NT2/D1 (cell line): ENCODE measurements around the gene SHISA7.

Experiments
- DNase-seq: peaks from one replicate; pipeline ENCODE4 v3.0.0-alpha.2; 2011; ENCODE audit warnings: low read depth, low spot score
- H3K27me3 ChIP-seq: 2 replicates; pipeline ENCODE4 v1.6.0; 2011; ENCODE audit warnings: mild to moderate bottlenecking; ENCODE audit not compliant: insufficient read length, insufficient read depth
- H3K36me3 ChIP-seq: 2 replicates; pipeline ENCODE4 v1.6.1; 2011; ENCODE audit warnings: mild to moderate bottlenecking, low read length, mixed read lengths; ENCODE audit not compliant: insufficient read depth, insufficient read length
- H3K4me1 ChIP-seq: 2 replicates; pipeline ENCODE4 v1.5.1; 2011; ENCODE audit not compliant: insufficient read depth, insufficient read length
- H3K4me3 ChIP-seq: 2 replicates; pipeline ENCODE4 v1.5.1; 2011; ENCODE audit warnings: low read depth; ENCODE audit not compliant: insufficient read length
- H3K9ac ChIP-seq: 2 replicates; pipeline ENCODE4 v1.6.0; 2011; ENCODE audit warnings: low read depth; ENCODE audit not compliant: insufficient read length
- H3K9me3 ChIP-seq: 2 replicates; pipeline ENCODE4 v1.5.1; 2011; ENCODE audit warnings: mild to moderate bottlenecking, low read length; ENCODE audit not compliant: insufficient read depth
- SUZ12 ChIP-seq: IDR thresholded peaks from 2 replicates; pipeline ENCODE4 v1.6.1; 2011; ENCODE audit not compliant: insufficient read length, insufficient read depth; ENCODE audit errors: extremely low read depth
- YY1 ChIP-seq: IDR thresholded peaks from 2 replicates; pipeline ENCODE4 v1.6.1; 2011; ENCODE audit not compliant: insufficient read length, insufficient read depth
- ZNF274 ChIP-seq: IDR thresholded peaks from 2 replicates; pipeline ENCODE4 v1.6.1; 2011; ENCODE audit warnings: mild to moderate bottlenecking, low read depth, low read length

Gene SHISA7

DNA sequence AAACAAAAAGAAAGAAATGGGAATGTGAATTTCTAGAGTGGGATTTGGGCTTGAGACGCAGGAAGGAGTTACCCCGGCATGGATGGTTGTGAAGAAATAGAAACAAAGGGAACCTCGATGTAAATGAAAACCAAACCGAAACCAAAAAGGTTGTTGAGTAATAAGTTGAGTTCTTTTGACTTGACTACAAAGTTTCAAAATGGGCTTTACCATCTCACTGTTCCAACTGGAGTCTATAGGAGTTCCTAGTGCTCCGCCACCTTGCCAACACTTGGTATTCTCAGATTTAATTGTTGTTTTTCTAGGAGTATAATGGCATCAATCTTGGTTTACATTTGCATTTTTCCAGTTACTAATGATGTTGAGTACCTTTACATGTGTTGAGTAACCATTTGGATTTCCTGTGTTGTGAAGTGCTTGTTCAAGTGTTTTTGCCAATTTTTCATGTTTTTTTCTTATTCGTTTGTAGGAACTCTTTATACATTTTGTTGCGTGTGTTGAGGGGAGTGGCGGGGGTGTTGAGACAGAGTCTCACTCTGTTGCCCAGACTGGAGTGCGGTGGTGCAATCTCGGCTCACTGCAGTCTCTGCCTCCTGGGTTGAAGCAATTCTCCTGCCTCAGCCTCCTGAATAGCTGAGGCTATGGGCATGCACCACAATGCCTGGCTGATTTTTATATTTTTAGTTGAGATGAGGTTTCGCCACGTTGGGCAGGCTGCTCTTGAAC is 44.7 kb downstream of the SHISA7 start:
- DNase-seq: no peak
- Histone ChIP-seq H3K9me3 (no peaks in the 10 kb centered on the region), H3K27me3 (no peaks in the 10 kb centered on the region), H3K4me1 (peaks cover 11% of the 10 kb centered on the region), H3K36me3 (peaks cover 28% of the 10 kb centered on the region), H3K9ac (no peak overlapping the region), H3K4me3 (no peak overlapping the region)
- TF ChIP-seq ZNF274 (no peak), SUZ12 (no peak)

DNA sequence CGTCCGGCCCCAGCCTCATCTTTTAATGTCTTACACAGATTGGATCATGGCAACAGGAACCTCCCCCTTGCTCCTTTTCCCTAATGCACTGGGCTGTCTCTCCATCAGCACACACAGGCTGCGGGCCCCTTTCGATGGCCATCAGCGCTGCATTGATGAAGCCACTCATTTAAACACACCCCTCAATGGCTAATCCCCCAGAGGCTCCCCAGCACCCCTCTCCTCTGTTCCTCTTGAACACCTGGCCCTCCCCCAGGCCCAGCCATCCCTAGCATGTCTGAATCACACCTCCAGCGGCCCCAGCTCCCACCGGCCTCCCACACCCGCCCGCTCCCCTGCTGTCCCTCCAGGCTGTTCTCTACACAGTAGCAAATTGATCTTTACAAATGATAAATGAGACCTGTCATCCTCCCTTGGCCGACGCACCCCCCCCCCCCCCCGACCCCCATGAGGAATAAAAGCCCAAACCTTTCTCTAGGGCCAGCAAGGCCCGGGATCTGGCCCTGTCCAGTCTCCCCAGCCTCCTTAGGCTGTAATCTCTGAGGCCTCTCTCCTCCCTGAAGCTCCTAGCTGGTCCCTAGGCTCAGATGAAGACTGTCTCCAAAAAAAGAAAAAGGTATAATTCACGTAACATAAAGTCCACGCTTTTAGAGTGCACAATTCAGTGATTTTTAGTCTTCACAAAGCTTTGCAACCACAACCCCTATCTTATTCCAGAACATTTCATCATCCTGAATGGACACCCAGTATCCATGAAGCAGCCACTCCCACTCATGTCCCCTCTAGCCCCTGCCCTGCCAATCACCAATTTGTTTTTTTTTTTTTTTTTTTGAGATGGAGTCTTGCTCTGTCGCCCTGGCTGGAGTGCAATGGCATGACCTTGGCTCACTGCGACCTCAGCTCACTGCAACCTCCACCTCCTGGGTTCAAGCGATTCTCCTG is 50.0 kb downstream of the SHISA7 start:
- Histone ChIP-seq H3K27me3 (no peaks in the 10 kb centered on the region), H3K9ac (peak overlapping the region; percentile 67), H3K4me3 (no peak overlapping the region), H3K36me3 (peaks cover 33% of the 10 kb centered on the region), H3K9me3 (no peaks in the 10 kb centered on the region), H3K4me1 (peaks cover 31% of the 10 kb centered on the region)
- no peak for DNase-seq
- TF ChIP-seq YY1: no peak
- TF ChIP-seq ZNF274: no peak
- no peak for TF ChIP-seq SUZ12

DNA sequence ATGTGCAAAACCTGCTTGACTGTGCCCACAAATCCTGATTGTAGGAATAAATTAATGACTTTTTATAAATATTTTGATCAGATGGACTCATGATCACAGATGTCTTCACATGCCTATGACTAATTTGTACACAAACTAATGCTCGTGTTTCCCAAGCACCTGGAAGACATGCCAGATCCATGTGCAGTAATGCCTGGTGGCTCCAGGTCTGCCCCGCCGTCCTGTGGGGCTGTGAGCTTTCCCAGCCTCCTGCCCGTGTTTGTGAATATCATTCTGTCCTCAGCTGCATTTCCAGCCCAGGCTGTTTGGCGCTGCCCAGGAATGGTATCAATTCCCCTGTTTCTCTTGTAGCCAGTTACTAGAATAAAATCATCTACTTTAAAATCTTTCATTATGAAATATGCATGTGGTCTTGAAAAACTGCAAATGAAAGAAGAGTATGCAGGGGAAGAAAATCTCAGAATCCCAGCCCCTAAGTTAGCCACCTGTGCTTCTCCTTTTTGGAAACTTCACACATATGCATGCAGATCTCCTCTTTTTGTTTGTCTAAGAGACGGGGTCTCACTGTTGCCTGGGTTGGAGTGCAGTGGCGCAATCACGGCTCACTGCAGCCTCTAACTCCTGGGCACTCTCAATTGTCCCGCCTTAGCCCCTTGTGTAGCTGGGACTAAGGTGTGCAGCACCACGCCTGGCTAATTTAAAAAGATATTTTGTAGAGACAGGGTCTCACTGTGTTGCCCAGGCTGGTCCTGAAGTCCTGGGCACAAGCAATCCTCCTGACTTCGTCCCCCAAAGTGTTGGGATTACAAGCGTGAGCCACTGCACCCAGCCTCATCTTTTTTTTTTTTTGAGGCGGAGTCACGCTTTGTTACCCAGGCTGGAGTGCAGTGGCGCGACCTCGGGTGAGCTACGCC is 51.1 kb downstream of the SHISA7 start:
- peaks cover 39% of the 10 kb centered on the region for H3K4me1 ChIP-seq
- H3K4me3 ChIP-seq: no peak overlapping the region
- H3K36me3 ChIP-seq: peaks cover 45% of the 10 kb centered on the region
- H3K27me3 ChIP-seq: no peaks in the 10 kb centered on the region
- no peak for DNase-seq
- no peaks in the 10 kb centered on the region for H3K9me3 ChIP-seq
- TF ChIP-seq YY1: no peak
- TF ChIP-seq ZNF274: no peak
- TF ChIP-seq SUZ12: no peak
- H3K9ac ChIP-seq: peak overlapping the region; percentile 21

DNA sequence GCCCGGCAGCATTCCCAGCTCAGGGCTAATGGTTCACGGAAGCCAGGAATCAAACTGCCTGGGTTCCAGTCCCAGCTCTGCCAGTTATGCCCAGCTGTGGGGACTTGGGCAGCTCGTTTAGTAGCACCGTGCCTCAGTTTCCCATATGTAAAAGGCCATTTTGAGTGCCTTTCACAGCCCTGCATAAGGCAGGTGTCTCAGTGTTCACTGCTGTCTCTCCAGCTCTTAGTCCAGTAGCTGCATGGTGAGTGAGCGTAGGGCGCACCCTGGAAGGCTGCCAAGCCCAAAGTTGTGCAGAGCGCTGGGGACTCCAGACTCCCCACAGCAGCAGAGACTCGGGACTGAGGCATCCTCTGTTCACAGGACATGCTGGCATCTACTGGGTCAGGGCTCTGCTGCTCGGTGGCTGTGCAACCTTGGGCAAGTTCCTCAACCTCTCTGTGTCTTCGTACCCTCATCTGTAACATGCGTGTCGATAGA is 51.9 kb downstream of the SHISA7 start:
- Histone ChIP-seq H3K4me3 (no peak overlapping the region), H3K36me3 (peaks cover 52% of the 10 kb centered on the region), H3K27me3 (no peaks in the 10 kb centered on the region), H3K9me3 (no peaks in the 10 kb centered on the region), H3K9ac (no peak overlapping the region), H3K4me1 (peaks cover 39% of the 10 kb centered on the region)
- no peak for DNase-seq
- TF ChIP-seq SUZ12 (no peak), ZNF274 (no peak), YY1 (no peak)

DNA sequence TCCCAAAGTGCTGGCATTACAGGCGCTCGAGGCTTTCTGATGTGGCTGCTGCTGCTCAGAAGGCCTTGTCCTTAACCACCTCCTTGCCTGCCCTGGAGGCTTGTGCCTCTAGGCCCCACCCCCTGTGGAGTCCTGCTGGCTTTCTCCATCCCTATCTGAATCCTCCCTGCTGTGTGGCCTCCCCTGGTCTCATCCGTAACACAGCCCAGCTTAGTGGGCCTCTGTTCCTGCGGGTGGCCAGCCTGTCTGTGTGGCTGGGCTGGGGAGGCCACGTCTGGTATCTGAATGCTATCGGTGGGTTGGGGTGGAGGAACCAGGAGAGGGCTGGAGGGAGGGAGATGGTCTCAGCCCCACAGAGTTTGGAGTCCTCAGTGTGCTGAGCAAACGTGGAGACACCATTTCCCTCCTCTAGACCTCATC is 52.6 kb downstream of the SHISA7 start:
- TF ChIP-seq SUZ12 (no peak), ZNF274 (no peak), YY1 (no peak)
- Histone ChIP-seq H3K9ac (peak overlapping the region; percentile 42), H3K4me3 (no peak overlapping the region), H3K27me3 (no peaks in the 10 kb centered on the region), H3K36me3 (peaks cover 56% of the 10 kb centered on the region), H3K9me3 (no peaks in the 10 kb centered on the region), H3K4me1 (peaks cover 39% of the 10 kb centered on the region)
- no peak for DNase-seq

DNA sequence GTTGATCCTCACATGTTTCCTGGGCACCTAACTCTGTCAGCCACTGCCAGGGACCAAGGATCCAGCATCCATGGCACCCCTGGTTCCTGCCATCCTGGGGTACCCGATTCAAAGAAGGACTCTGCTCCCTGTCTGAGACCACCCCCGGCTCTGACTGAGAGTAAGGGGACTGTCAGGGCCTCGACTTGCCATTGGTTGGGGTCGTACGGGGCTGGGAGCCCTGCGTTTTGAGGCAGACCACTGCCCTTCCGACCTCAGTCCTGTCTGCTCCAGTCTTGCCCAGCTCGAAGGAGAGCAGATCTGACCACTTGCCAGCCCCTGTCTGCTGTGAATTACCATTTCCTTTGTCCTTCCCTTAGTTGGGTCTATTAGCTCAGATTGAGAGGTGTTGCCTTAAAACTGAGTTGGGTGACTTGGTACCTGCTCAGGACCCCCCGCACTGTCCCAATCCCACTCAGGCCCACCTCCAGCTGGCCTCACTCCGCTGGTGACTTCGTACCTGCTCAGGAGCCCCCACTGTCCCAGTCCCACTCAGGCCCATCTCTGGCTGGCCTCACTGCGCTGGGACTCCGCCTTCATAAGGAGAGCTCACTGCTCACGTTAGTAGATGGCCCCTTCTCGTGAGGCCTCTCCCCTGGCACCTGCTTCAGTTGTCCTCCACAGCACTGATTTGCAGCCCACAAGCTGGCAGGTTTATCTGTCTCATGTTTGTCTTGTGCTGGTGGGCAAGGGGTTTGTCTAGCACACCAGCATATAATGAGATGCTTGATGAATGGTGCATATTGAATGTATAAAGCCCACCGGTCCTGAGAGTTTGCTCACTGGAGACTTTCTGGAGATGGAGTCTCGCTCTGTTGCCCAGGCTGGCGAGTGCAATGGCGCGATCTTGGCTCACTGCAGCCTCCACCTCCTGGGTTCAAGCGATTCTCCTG is 53.4 kb downstream of the SHISA7 start:
- Histone ChIP-seq H3K27me3 (no peaks in the 10 kb centered on the region), H3K4me1 (peaks cover 41% of the 10 kb centered on the region), H3K9me3 (no peaks in the 10 kb centered on the region), H3K4me3 (peak overlapping the region; percentile 6), H3K36me3 (peaks cover 56% of the 10 kb centered on the region), H3K9ac (peak overlapping the region; percentile 71)
- no peak for TF ChIP-seq ZNF274
- TF ChIP-seq YY1: no peak
- no peak for DNase-seq
